Fibroblast of lung (primary cell): Measurements from ENCODE around the gene RFPL1. TPM values are rescaled to one million over a fixed set of nuclear protein-coding genes. Genes with fewer than 3 reads are reported as not detected.

Experiments used
- DNase-seq, 2 donors: peaks; one replicate each; pipeline versions ENCODE4 v3.0.0 to v3.0.0-alpha.2; 2010; ENCODE audit warnings: low read depth in 2 of 2
- H2AFZ ChIP-seq: 2 replicates; pipeline ENCODE4 v1.5.1; 2012; ENCODE audit warnings: low read length, control low read depth, inconsistent platforms
- H3K27ac ChIP-seq: 2 replicates; pipeline ENCODE4 v1.5.1; 2011; ENCODE audit warnings: low read length, control low read depth; ENCODE audit not compliant: insufficient read depth
- H3K27me3 ChIP-seq: 2 replicates; pipeline ENCODE4 v1.5.1; 2011; ENCODE audit warnings: mild to moderate bottlenecking, low read length; ENCODE audit not compliant: control insufficient read depth, insufficient read depth
- H3K36me3 ChIP-seq: 2 replicates; pipeline ENCODE4 v1.5.1; 2011; ENCODE audit warnings: low read length; ENCODE audit not compliant: control insufficient read depth, insufficient read depth
- H3K4me1 ChIP-seq: 2 replicates; pipeline ENCODE4 v1.5.1; 2011; ENCODE audit warnings: low read length; ENCODE audit not compliant: control insufficient read depth, insufficient read depth; ENCODE audit errors: extremely low read depth
- H3K4me2 ChIP-seq: 2 replicates; pipeline ENCODE4 v1.5.1; 2011; ENCODE audit warnings: low read length, control low read depth; ENCODE audit not compliant: insufficient read depth; ENCODE audit errors: extremely low read depth
- H3K4me3 ChIP-seq, 4 experiments: fragments of 200-600 bp in 1 of 4; sonication (generic) in 1 of 4; replicated peaks in 1 of 4; 2 replicates each; pipeline ENCODE4 v1.5.1; 2011 to 2016; ENCODE audit warnings: low read length in 4 of 4, low read depth in 3 of 4, mild to moderate bottlenecking in 3 of 4, control low read depth in 2 of 4, inconsistent platforms in 1 of 4, mixed read lengths in 1 of 4; ENCODE audit not compliant: insufficient read depth in 1 of 4; ENCODE audit errors: control extremely low read depth in 1 of 4
- H3K79me2 ChIP-seq: 2 replicates; pipeline ENCODE4 v1.5.1; 2012; ENCODE audit warnings: mild to moderate bottlenecking, low read length, inconsistent platforms; ENCODE audit not compliant: control insufficient read depth, insufficient read depth
- H3K9ac ChIP-seq: 2 replicates; pipeline ENCODE4 v1.5.1; 2011; ENCODE audit warnings: mild to moderate bottlenecking, low read length, control low read depth; ENCODE audit not compliant: insufficient read depth
- H3K9me3 ChIP-seq: 2 replicates; pipeline ENCODE4 v1.5.1; 2012; ENCODE audit warnings: low read depth, low read length; ENCODE audit not compliant: control insufficient read depth, insufficient read depth
- H4K20me1 ChIP-seq: 2 replicates; pipeline ENCODE4 v1.5.1; 2011; ENCODE audit warnings: low read length; ENCODE audit not compliant: control insufficient read depth, insufficient read depth; ENCODE audit errors: extremely low read depth
- CTCF ChIP-seq, 2 donors: IDR thresholded peaks in 1 of 2; conservative IDR thresholded peaks in 1 of 2; 1 replicate in 1 of 2; 2 replicates in 1 of 2; pipeline ENCODE4 v1.5.1; 2011 to 2012; ENCODE audit warnings: low read length in 2 of 2, control low read depth in 1 of 2, inconsistent platforms in 1 of 2, low read depth in 1 of 2, mild to moderate bottlenecking in 1 of 2
- EZH2 ChIP-seq: IDR thresholded peaks from 2 replicates; pipeline ENCODE4 v1.5.1; 2012; ENCODE audit warnings: low read length, control low read depth, mild to moderate bottlenecking; ENCODE audit errors: missing control alignments
- polyA plus RNA-seq, 2 donors: library from polyadenylated mRNA; depleted of rRNA in 1 of 2; stranded (reverse) in 1 of 2; unstranded in 1 of 2; fragments of >200 nt; gene quantifications; 2 replicates each; pipeline ENCODE4 v1.2.1, GENCODE V29; 2011 to 2012; ENCODE audit warnings: missing spikeins in 1 of 2
- total RNA-seq: library from RNA; depleted of rRNA; stranded (reverse); fragments of >200 nt; gene quantifications from 2 replicates; pipeline ENCODE4 v1.2.1, GENCODE V29; 2014

RFPL1 gene
- total and polyA plus RNA-seq, 2 donors (not counting 1 experiment from before 2014, with no cell fraction given): not detected

GRCh38 chr22:29464581-29464980 is 26.2 kb downstream of the RFPL1 start:
- no peaks in the 10 kb centered on the region for H3K36me3 ChIP-seq
- TF ChIP-seq EZH2 (no peak), CTCF (conservative IDR thresholded peaks at IDR 0.05 in 1 of 2, IDR thresholded peaks at IDR 0.05 in 1 of 2; ENCODE audit: low read depth in 1 of 2, low read length in 2 of 2) (no peak)

GRCh38 chr22:29469755-29470154 is 31.4 kb downstream of the RFPL1 start:
- TF ChIP-seq EZH2 (no peak), CTCF (conservative IDR thresholded peaks at IDR 0.05 in 1 of 2, IDR thresholded peaks at IDR 0.05 in 1 of 2; ENCODE audit: low read depth in 1 of 2, low read length in 2 of 2) (no peak)
- H3K79me2 ChIP-seq: no peaks in the 10 kb centered on the region
- H4K20me1 ChIP-seq: no peaks in the 10 kb centered on the region
- H3K4me2 ChIP-seq: no peak overlapping the region
- no peak overlapping the region for H2AFZ ChIP-seq
- H3K27ac ChIP-seq: no peak overlapping the region
- no peaks in the 10 kb centered on the region for H3K36me3 ChIP-seq
- H3K9ac ChIP-seq: no peak overlapping the region
- peaks cover 9% of the 10 kb centered on the region for H3K27me3 ChIP-seq
- no peaks in the 10 kb centered on the region for H3K9me3 ChIP-seq
- no peak overlapping the region for H3K4me3 ChIP-seq
- no peak for DNase-seq
- no peaks in the 10 kb centered on the region for H3K4me1 ChIP-seq

More at GRCh38 chr22:29464581-29464980, 26.2 kb downstream of the RFPL1 start:
- Histone ChIP-seq H3K27me3 (peaks cover 5% of the 10 kb centered on the region), H3K9ac (no peak overlapping the region), H3K4me2 (no peak overlapping the region), H3K27ac (no peak overlapping the region), H3K79me2 (no peaks in the 10 kb centered on the region), H4K20me1 (no peaks in the 10 kb centered on the region), H3K4me3 (no peak overlapping the region), H3K9me3 (no peaks in the 10 kb centered on the region), H3K4me1 (no peaks in the 10 kb centered on the region), H2AFZ (no peak overlapping the region)
- no peak for DNase-seq

GRCh38 chr22:29470159-29470855 is 31.9 kb downstream of the RFPL1 start:
- Histone ChIP-seq H3K4me2 (peak overlapping the region; percentile 25), H3K27me3 (peaks cover 9% of the 10 kb centered on the region), H3K9me3 (no peaks in the 10 kb centered on the region), H3K36me3 (no peaks in the 10 kb centered on the region), H2AFZ (peak overlapping the region; percentile 45), H3K4me1 (no peaks in the 10 kb centered on the region), H3K4me3 (no peak overlapping the region), H3K9ac (peak overlapping the region; percentile 23), H3K27ac (no peak overlapping the region), H4K20me1 (no peaks in the 10 kb centered on the region), H3K79me2 (no peaks in the 10 kb centered on the region)
- TF ChIP-seq EZH2 (no peak), CTCF (conservative IDR thresholded peaks at IDR 0.05 in 1 of 2, IDR thresholded peaks at IDR 0.05 in 1 of 2; ENCODE audit: low read depth in 1 of 2, low read length in 2 of 2) (peak; percentile 57 to 77)
- DNase-seq: peak; percentile 20 to 50
